Gastrocnemius medialis (tissue), 4 donors: ENCODE measurements around the gene CDC42BPA. TPM values are rescaled to one million over a fixed set of nuclear protein-coding genes. Genes with fewer than 3 reads are reported as not detected.

Experiments
- ATAC-seq, 2 donors: fragments of 150-250 bp; one replicate each; pipeline ENCODE4 v1.9.1; 2016
- DNase-seq, 2 donors: peaks; one replicate each; pipeline ENCODE4 v3.0.0-alpha.2; 2019
- H3K27ac ChIP-seq, 4 donors: fragments of 200-600 bp; sonication (generic); 1 replicate in 1 of 4; 2 replicates in 3 of 4; pipeline ENCODE4 v1.5.1; 2016 to 2018; ENCODE audit warnings: mild to moderate bottlenecking in 2 of 4, moderate library complexity in 1 of 4
- H3K27me3 ChIP-seq, 3 donors: fragments of 200-600 bp; sonication (generic) in 2 of 3; 1 replicate in 1 of 3; 2 replicates in 2 of 3; pipeline versions ENCODE4 v1.5.1 to v1.6.0; 2016 to 2019; ENCODE audit warnings: mild to moderate bottlenecking in 1 of 3, moderate library complexity in 1 of 3
- H3K36me3 ChIP-seq, 2 donors: fragments of 200-600 bp; sonication (generic) in 1 of 2; one replicate each; pipeline ENCODE4 v1.5.1; 2017 to 2018
- H3K4me1 ChIP-seq, 2 donors: fragments of 200-600 bp; sonication (generic) in 1 of 2; one replicate each; pipeline ENCODE4 v1.5.1; 2016 to 2017; ENCODE audit warnings: mild to moderate bottlenecking in 2 of 2
- H3K4me3 ChIP-seq, 4 donors: fragments of 200-600 bp; sonication (generic) in 3 of 4; 1 replicate in 1 of 4; 2 replicates in 3 of 4; pipeline ENCODE4 v1.5.1; 2016 to 2019; ENCODE audit warnings: mild to moderate bottlenecking in 2 of 4
- H3K9me3 ChIP-seq, 3 donors: fragments of 200-600 bp; sonication (generic) in 2 of 3; 1 replicate in 1 of 3; 2 replicates in 2 of 3; pipeline ENCODE4 v1.5.1; 2016 to 2019
- POLR2A ChIP-seq, 2 donors: fragments of 450-650 bp; IDR thresholded peaks; one replicate each; pipeline ENCODE4 v1.6.1; 2017; ENCODE audit warnings: antibody characterized with exemption in 2 of 2, mild to moderate bottlenecking in 2 of 2, moderate library complexity in 2 of 2
- in situ Hi-C, 4 donors: fragments of 200-750 bp; cut with MboI; loops; one replicate each; pipeline versions ENCODE4 v1.15.0 to v1.8.0; 2017; ENCODE audit warnings: low sequenced_read_pairs in 4 of 4
- intact Hi-C: fragments of 100-400 bp; cut with DNase I; formaldehyde crosslinking; loops from one replicate; pipeline ENCODE4 v1.15.1; 2023; ENCODE audit warnings: low total_unique reads
- total RNA-seq, 4 donors: library from RNA; depleted of rRNA; stranded (reverse); fragments of >200 nt; gene quantifications; one replicate each; pipeline versions ENCODE4 v1.1.0 to v1.2.3, GENCODE V29; 2016
- TF ChIP-seq, protein P1 (sequence below), 5 experiments: fragments of 450-650 bp in 3 of 5; fragments of 200-600 bp in 2 of 5; sonication (generic) in 2 of 5; IDR thresholded peaks in 4 of 5; conservative IDR thresholded peaks in 1 of 5; 1 replicate in 4 of 5; 2 replicates in 1 of 5; pipeline ENCODE4 v1.5.1; 2016 to 2019; ENCODE audit warnings: antibody characterized with exemption in 5 of 5, mild to moderate bottlenecking in 3 of 5, moderate library complexity in 3 of 5

Gene CDC42BPA
- total RNA-seq, 4 donors from 2014 or later, result 13.9 to 30.6 (median 16.6) TPM

DNA sequence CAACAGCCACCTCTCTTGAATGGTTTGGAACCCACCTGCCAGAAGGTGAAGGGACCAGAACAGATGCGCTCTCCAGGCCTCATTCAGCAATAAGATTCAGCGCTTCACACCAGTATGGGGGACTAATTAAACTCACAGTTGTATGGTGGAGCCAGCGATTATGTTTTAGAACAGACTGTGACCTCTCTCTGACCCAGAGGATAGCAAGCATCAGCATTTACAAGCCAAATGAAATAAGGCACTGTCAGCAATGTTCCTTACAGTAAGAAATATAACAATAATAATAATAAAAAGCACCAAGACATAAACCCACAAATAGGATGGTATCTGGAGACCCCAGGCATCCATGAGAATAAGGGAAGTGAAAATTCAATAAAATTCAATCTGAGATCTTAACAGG lies 6.9 kb upstream of the CDC42BPA start:
- intact Hi-C loops, result no loop called here
- Histone ChIP-seq H3K27ac (no peak overlapping the region), H3K9me3 (no peaks in the 10 kb centered on the region), H3K4me1 (no peaks in the 10 kb centered on the region), H3K36me3 (no peaks in the 10 kb centered on the region), H3K4me3 (no peak overlapping the region), H3K27me3 (no peaks in the 10 kb centered on the region)
- TF ChIP-seq POLR2A (IDR thresholded peaks at IDR 0.05), result no peak
- TF ChIP-seq, protein P1, sequence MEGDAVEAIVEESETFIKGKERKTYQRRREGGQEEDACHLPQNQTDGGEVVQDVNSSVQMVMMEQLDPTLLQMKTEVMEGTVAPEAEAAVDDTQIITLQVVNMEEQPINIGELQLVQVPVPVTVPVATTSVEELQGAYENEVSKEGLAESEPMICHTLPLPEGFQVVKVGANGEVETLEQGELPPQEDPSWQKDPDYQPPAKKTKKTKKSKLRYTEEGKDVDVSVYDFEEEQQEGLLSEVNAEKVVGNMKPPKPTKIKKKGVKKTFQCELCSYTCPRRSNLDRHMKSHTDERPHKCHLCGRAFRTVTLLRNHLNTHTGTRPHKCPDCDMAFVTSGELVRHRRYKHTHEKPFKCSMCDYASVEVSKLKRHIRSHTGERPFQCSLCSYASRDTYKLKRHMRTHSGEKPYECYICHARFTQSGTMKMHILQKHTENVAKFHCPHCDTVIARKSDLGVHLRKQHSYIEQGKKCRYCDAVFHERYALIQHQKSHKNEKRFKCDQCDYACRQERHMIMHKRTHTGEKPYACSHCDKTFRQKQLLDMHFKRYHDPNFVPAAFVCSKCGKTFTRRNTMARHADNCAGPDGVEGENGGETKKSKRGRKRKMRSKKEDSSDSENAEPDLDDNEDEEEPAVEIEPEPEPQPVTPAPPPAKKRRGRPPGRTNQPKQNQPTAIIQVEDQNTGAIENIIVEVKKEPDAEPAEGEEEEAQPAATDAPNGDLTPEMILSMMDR (IDR thresholded peaks at IDR 0.05 in 4 of 5, conservative IDR thresholded peaks at IDR 0.05 in 1 of 5), result no peak
- no peak for ATAC-seq
- in situ Hi-C loops, result no loop called here
- DNase-seq, result no peak

DNA sequence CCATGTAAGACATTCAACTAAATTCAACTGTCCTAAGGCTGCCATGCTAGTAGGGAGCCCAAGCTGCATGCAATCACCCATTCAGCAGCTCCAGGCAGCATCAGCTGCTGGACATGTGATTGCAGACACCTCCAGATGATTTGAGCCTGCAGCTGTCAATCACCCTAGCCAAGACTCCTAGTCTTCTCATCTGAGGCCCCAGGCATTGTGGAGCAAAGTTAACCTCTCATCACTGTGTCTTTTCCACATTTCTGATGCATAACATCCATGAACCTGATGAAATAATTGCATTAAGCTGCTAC lies 5.6 kb upstream of the CDC42BPA start:
- TF ChIP-seq POLR2A (IDR thresholded peaks at IDR 0.05), result no peak
- TF ChIP-seq, protein P1 (IDR thresholded peaks at IDR 0.05 in 4 of 5, conservative IDR thresholded peaks at IDR 0.05 in 1 of 5), result no peak
- peaks cover 0 to 5% of the 10 kb centered on the region in 2 donors for H3K4me1 ChIP-seq
- H3K27ac ChIP-seq, result no peak overlapping the region
- H3K36me3 ChIP-seq, result no peaks in the 10 kb centered on the region
- ATAC-seq, result no peak
- DNase-seq, result no peak
- H3K9me3 ChIP-seq, result no peaks in the 10 kb centered on the region
- no peaks in the 10 kb centered on the region for H3K27me3 ChIP-seq
- no peak overlapping the region for H3K4me3 ChIP-seq
- intact Hi-C loops (no loop called here), in situ Hi-C loops (no loop called here)

DNA sequence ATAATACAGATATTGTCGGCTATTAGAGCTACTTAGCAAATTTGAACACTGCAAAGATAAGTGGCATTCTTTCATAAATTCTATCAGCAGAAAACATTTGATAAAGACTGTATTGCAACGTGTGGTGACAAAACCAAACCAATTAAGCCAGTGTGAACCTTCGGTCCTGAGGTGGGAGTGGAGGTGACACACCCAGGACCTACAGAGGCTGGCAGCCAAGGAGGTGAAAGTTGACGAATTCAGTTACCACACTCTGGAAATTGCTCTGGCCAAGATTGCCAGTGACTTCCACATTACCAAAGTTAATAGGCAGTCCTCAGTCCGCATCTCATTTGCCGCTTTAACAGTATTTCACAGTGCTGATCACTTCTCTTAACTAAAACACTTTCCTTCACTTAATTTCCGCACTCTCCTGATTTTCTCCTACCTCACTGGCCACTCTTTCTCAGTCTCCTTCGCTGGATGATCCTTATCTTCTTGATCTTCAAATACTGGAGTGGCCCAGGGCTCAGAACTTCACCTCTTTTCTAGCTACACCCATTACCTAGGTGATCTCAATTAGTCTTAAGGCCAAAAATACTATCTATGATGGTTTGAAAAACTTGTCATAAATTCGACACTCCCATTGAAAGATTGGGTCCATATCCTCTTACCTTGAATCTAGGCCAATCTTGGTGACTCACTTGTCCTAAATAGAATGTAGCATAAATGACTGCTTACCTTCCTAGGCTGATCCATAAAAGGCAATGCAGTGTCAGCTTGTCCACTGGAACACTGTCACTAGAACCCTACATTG lies 5.1 kb upstream of the CDC42BPA start:
- H3K27me3 ChIP-seq, result no peaks in the 10 kb centered on the region
- H3K36me3 ChIP-seq, result no peaks in the 10 kb centered on the region
- H3K9me3 ChIP-seq, result no peaks in the 10 kb centered on the region
- in situ Hi-C loops (no loop called here), intact Hi-C loops (no loop called here)
- DNase-seq, result no peak
- peaks cover 0 to 5% of the 10 kb centered on the region in 2 donors for H3K4me1 ChIP-seq
- no peak overlapping the region for H3K27ac ChIP-seq
- H3K4me3 ChIP-seq, result no peak overlapping the region
- TF ChIP-seq, protein P1 (IDR thresholded peaks at IDR 0.05 in 4 of 5, conservative IDR thresholded peaks at IDR 0.05 in 1 of 5), result no peak
- no peak for TF ChIP-seq POLR2A (IDR thresholded peaks at IDR 0.05)
- ATAC-seq, result no peak

DNA sequence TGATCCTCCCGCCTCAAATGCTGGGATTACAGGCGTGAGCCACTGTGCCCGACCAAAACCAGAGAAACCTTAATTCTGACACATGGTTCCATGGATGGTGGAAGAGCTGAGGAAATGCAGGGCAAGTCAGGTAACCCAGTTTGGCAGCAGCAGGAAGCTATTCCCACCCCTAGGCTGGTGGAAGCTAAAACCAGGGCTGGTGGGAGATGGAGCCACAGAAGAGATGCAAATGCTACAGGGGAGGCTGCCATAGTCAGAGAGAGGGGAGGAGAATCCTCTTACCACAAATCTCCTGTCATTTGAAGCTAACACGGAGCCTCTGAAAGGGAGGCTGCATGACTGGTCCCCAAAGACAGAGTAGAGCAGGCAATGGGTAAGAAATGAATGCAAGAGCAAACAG lies 4.1 kb upstream of the CDC42BPA start:
- no peak overlapping the region for H3K27ac ChIP-seq
- peaks cover 0 to 5% of the 10 kb centered on the region in 2 donors for H3K4me1 ChIP-seq
- no peak for ATAC-seq
- H3K4me3 ChIP-seq, result no peak overlapping the region
- no peak for DNase-seq
- no peaks in the 10 kb centered on the region for H3K36me3 ChIP-seq
- in situ Hi-C loops (no loop called here), intact Hi-C loops (no loop called here)
- H3K27me3 ChIP-seq, result no peaks in the 10 kb centered on the region
- no peaks in the 10 kb centered on the region for H3K9me3 ChIP-seq
- no peak for TF ChIP-seq POLR2A (IDR thresholded peaks at IDR 0.05)
- TF ChIP-seq, protein P1 (IDR thresholded peaks at IDR 0.05 in 4 of 5, conservative IDR thresholded peaks at IDR 0.05 in 1 of 5), result no peak

DNA sequence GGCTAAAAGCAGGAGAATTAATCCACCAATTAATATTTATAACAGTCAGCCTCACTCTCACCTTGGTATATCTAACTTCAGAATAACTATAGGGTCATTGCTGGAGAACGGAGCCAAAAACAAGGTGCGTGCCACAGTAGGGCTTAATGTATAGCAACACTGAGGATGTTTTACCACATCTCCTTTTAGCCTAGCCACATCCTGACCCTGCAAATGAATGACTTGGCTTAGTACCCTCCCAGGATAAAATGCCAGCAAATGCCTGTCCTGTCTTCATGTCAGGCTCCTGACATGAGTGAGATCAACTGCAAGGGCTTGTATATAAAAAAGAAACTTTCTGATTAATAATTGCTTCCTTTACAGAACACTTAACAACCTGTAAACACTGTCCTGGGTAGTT lies 2.7 kb upstream of the CDC42BPA start:
- Histone ChIP-seq H3K9me3 (no peaks in the 10 kb centered on the region), H3K27ac (no peak overlapping the region), H3K4me3 (no peak overlapping the region), H3K4me1 (peaks cover 3 to 5% of the 10 kb centered on the region in 2 donors), H3K27me3 (no peaks in the 10 kb centered on the region), H3K36me3 (no peaks in the 10 kb centered on the region)
- no peak for ATAC-seq
- in situ Hi-C loops, result no loop called here
- intact Hi-C loops, result no loop called here
- no peak for TF ChIP-seq POLR2A (IDR thresholded peaks at IDR 0.05)
- TF ChIP-seq, protein P1 (IDR thresholded peaks at IDR 0.05 in 4 of 5, conservative IDR thresholded peaks at IDR 0.05 in 1 of 5), result no peak
- DNase-seq, result no peak
